OCI-LY3 (cell line): ENCODE results near the gene IL21R.

Experiments
- H2AFZ ChIP-seq: fragments of 200-600, 300-600 bp; shearing (Covaris generic); 2 replicates; pipeline ENCODE4 v1.6.0; 2014; ENCODE audit warnings: antibody characterized with exemption, low read depth, low read length
- H3K27ac ChIP-seq: fragments of 200-600, 300-600 bp; sonication (generic); 2 replicates; pipeline ENCODE4 v1.5.1; 2014; ENCODE audit warnings: mild to moderate bottlenecking, low read length, moderate library complexity, mixed read lengths
- H3K27me3 ChIP-seq: fragments of 200-600, 300-600 bp; sonication (generic); 2 replicates; pipeline ENCODE4 v1.6.1; 2014; ENCODE audit warnings: low read depth, low read length, mixed read lengths
- H3K36me3 ChIP-seq: fragments of 200-600, 300-600 bp; sonication (generic); replicated peaks from 2 replicates; pipeline ENCODE3; 2014; ENCODE audit warnings: low read depth, low read length, mixed read lengths
- H3K4me1 ChIP-seq: fragments of 300-600, 200-600 bp; sonication (generic); 2 replicates; pipeline ENCODE4 v1.6.1; 2014; ENCODE audit warnings: low read length, mixed read lengths
- H3K4me2 ChIP-seq: fragments of 200-600, 300-600 bp; sonication (generic); 2 replicates; pipeline ENCODE4 v1.6.1; 2014; ENCODE audit warnings: low read length, mixed read lengths
- H3K4me3 ChIP-seq: fragments of 300-600, 200-600 bp; sonication (generic); 2 replicates; pipeline ENCODE4 v1.5.1; 2014; ENCODE audit warnings: antibody characterized with exemption, mild to moderate bottlenecking, low read length, moderate library complexity
- H3K79me2 ChIP-seq: fragments of 300-600, 200-600 bp; shearing (Covaris generic); 2 replicates; pipeline ENCODE4 v1.6.1; 2014; ENCODE audit warnings: mild to moderate bottlenecking, low read length, mixed read lengths
- H3K9ac ChIP-seq: fragments of 300-600, 200-600 bp; shearing (Covaris generic); 2 replicates; pipeline ENCODE4 v1.6.0; 2014; ENCODE audit warnings: mild to moderate bottlenecking, low read length, moderate library complexity
- H3K9me3 ChIP-seq: fragments of 200-600, 300-600 bp; shearing (Covaris generic); 2 replicates; pipeline ENCODE4 v1.6.1; 2014; ENCODE audit warnings: low read length, mixed read lengths; ENCODE audit not compliant: insufficient read depth
- H4K20me1 ChIP-seq: fragments of 200-600, 300-600 bp; sonication (generic); 2 replicates; pipeline ENCODE4 v1.6.1; 2016; ENCODE audit warnings: low read length, mixed read lengths; ENCODE audit not compliant: insufficient read depth
- EZH2phosphoT487 ChIP-seq: fragments of 200-600 bp; shearing (Covaris generic); IDR thresholded peaks from 2 replicates; pipeline ENCODE4 v1.6.1; 2018; ENCODE audit warnings: antibody characterized with exemption, mixed run types, low read depth
- TF ChIP-seq, protein P1 (sequence below): fragments of 200-600, 300-600 bp; sonication (generic); IDR thresholded peaks from 2 replicates; pipeline ENCODE4 v1.5.1; 2014; ENCODE audit warnings: antibody characterized with exemption, low read length, low read depth

IL21R gene

DNA sequence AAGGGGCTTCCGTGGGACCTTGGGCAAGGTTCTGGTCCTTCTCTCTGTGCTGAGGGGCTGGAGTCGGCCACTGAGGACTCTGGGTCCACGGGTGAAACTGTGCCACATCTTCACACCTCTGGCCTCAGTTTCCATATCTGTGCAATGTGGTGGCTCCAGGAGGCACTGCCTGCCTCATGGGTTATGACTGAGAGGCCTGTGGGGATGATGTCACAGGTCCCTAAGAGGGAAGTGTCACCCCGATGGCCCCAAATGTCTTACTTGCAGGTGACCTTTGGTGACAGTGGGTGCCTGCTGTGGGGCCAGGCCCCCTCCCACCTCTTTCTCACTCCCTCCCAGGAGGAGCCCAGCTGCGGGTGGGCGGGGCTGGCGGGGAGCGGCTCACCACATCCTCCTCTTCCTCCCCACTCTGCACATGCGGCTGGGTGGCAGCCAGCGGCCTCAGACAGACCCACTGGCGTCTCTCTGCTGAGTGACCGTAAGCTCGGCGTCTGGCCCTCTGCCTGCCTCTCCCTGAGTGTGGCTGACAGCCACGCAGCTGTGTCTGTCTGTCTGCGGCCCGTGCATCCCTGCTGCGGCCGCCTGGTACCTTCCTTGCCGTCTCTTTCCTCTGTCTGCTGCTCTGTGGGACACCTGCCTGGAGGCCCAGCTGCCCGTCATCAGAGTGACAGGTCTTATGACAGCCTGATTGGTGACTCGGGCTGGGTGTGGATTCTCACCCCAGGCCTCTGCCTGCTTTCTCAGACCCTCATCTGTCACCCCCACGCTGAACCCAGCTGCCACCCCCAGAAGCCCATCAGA lies at the start of gene IL21R:
Gene IL21R, plus strand, starts transcription at position 407 of the 801 bp plus-strand sequence. CDS start 27,898 bp downstream, outside the sequence.
- Histone ChIP-seq H3K36me3 (peaks cover 40% of the 10 kb centered on the region), H3K4me1 (peaks cover 77% of the 10 kb centered on the region), H3K4me2 (peak within 1 kb of the TSS; percentile 100), H3K27ac (peak within 1 kb of the TSS; percentile 98), H3K9ac (peak within 1 kb of the TSS; percentile 100), H3K4me3 (peak within 1 kb of the TSS; percentile 96), H3K27me3 (no peaks in the 10 kb centered on the region), H2AFZ (no peak within 1 kb of the TSS), H4K20me1 (no peaks in the 10 kb centered on the region), H3K9me3 (peaks cover 3% of the 10 kb centered on the region; the same call in 1 of the 2 replicates), H3K79me2 (peaks cover 74% of the 10 kb centered on the region)
- TF ChIP-seq EZH2phosphoT487, result no peak
- TF ChIP-seq, protein P1, sequence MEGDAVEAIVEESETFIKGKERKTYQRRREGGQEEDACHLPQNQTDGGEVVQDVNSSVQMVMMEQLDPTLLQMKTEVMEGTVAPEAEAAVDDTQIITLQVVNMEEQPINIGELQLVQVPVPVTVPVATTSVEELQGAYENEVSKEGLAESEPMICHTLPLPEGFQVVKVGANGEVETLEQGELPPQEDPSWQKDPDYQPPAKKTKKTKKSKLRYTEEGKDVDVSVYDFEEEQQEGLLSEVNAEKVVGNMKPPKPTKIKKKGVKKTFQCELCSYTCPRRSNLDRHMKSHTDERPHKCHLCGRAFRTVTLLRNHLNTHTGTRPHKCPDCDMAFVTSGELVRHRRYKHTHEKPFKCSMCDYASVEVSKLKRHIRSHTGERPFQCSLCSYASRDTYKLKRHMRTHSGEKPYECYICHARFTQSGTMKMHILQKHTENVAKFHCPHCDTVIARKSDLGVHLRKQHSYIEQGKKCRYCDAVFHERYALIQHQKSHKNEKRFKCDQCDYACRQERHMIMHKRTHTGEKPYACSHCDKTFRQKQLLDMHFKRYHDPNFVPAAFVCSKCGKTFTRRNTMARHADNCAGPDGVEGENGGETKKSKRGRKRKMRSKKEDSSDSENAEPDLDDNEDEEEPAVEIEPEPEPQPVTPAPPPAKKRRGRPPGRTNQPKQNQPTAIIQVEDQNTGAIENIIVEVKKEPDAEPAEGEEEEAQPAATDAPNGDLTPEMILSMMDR, result no peak

DNA sequence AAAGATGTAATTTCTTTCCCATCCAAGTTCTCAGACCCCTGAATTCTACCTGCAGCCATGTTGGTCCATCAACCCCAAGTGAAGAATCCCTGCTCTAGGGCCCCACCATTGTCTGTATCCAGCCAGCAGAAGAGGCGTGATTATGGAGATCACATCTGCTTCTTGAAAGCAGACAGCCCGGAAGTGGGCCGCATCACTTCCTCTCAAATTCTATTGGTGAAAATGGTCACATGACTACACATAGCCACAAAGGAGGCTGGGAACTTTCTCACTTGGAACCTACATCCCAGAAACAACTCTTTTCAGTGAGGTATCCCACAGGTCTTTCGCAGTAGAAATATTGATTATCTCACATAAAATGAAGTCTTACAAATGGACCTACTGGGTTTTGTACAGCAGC lies 48.1 kb upstream of the IL21R start:
- no peak overlapping the region for H3K4me2 ChIP-seq
- H3K79me2 ChIP-seq, result no peaks in the 10 kb centered on the region
- H3K27me3 ChIP-seq, result no peaks in the 10 kb centered on the region
- no peak for TF ChIP-seq EZH2phosphoT487
- TF ChIP-seq, protein P1, result no peak
- no peak overlapping the region for H3K4me3 ChIP-seq
- no peaks in the 10 kb centered on the region for H3K9me3 ChIP-seq
- H3K4me1 ChIP-seq, result no peaks in the 10 kb centered on the region
- no peak overlapping the region for H2AFZ ChIP-seq
- H4K20me1 ChIP-seq, result no peaks in the 10 kb centered on the region
- no peak overlapping the region for H3K9ac ChIP-seq
- H3K36me3 ChIP-seq, result peaks cover 44% of the 10 kb centered on the region
- H3K27ac ChIP-seq, result no peak overlapping the region

DNA sequence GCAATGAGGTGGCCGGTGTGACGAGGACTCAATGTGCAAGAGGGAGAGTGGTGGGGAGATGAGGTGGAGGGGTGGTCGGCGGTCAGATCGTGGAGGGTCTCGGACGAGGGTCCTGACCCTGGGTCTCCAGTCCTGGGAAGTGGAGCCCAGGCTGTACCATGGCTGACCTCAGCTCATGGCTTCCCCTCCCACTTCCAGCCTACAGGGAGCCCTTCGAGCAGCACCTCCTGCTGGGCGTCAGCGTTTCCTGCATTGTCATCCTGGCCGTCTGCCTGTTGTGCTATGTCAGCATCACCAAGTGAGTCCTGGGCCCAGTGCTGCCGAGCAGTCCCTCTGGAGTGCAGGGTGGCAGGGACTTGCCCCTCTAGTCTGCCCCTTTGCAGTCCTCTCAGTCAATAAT lies 46.4 kb upstream of the IL21R start:
- Histone ChIP-seq H3K36me3 (peaks cover 45% of the 10 kb centered on the region), H3K27ac (no peak overlapping the region), H3K9ac (no peak overlapping the region), H3K4me3 (no peak overlapping the region), H3K27me3 (no peaks in the 10 kb centered on the region), H4K20me1 (no peaks in the 10 kb centered on the region), H3K4me1 (no peaks in the 10 kb centered on the region), H3K9me3 (no peaks in the 10 kb centered on the region; the same call in 1 of the 2 replicates), H2AFZ (no peak overlapping the region), H3K4me2 (no peak overlapping the region), H3K79me2 (no peaks in the 10 kb centered on the region)
- TF ChIP-seq, protein P1, result peak; percentile 32
- no peak for TF ChIP-seq EZH2phosphoT487

DNA sequence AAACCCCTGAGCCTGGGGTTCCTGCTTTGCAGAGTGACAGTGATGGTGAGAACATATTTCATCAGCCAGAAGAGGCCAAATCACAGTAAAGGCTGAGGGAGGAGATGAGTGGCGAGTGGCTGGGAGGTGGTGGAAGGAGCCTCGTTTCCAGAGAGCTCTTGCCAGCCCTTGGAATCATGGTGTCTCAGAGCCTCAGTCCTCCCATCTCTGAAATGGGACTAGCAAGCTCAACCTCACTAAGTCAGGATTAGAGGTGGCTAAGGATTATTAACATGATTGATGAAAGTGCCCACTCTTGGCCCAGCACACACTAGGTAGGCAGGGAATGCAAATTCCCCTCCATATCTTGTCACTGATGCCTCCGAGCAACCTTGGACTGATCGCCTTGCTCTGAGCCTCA lies 45.2 kb upstream of the IL21R start:
- no peak overlapping the region for H3K4me3 ChIP-seq
- no peak overlapping the region for H3K9ac ChIP-seq
- no peaks in the 10 kb centered on the region; the same call in 1 of the 2 replicates for H3K9me3 ChIP-seq
- no peaks in the 10 kb centered on the region for H3K79me2 ChIP-seq
- no peak for TF ChIP-seq EZH2phosphoT487
- TF ChIP-seq, protein P1, result no peak
- no peaks in the 10 kb centered on the region for H4K20me1 ChIP-seq
- no peaks in the 10 kb centered on the region for H3K27me3 ChIP-seq
- H3K4me1 ChIP-seq, result no peaks in the 10 kb centered on the region
- peaks cover 41% of the 10 kb centered on the region for H3K36me3 ChIP-seq
- no peak overlapping the region for H2AFZ ChIP-seq
- H3K4me2 ChIP-seq, result no peak overlapping the region
- H3K27ac ChIP-seq, result no peak overlapping the region
